ENCODE data around the gene SCAPER.

- TF ChIP-seq, protein P1, sequence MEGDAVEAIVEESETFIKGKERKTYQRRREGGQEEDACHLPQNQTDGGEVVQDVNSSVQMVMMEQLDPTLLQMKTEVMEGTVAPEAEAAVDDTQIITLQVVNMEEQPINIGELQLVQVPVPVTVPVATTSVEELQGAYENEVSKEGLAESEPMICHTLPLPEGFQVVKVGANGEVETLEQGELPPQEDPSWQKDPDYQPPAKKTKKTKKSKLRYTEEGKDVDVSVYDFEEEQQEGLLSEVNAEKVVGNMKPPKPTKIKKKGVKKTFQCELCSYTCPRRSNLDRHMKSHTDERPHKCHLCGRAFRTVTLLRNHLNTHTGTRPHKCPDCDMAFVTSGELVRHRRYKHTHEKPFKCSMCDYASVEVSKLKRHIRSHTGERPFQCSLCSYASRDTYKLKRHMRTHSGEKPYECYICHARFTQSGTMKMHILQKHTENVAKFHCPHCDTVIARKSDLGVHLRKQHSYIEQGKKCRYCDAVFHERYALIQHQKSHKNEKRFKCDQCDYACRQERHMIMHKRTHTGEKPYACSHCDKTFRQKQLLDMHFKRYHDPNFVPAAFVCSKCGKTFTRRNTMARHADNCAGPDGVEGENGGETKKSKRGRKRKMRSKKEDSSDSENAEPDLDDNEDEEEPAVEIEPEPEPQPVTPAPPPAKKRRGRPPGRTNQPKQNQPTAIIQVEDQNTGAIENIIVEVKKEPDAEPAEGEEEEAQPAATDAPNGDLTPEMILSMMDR (IDR thresholded peaks at IDR 0.05): no peak
- TF ChIP-seq EP300 (IDR thresholded peaks at IDR 0.05): no peak
- TF ChIP-seq POLR2A (IDR thresholded peaks at IDR 0.05; ENCODE audit: low read depth): no peak
Observed at GRCh38 chr15:76932135-76932966, 27.2 kb upstream of the SCAPER start.

All from esophagus muscularis mucosa (tissue), 4 donors.